Sigmoid colon (tissue), 7 donors: ENCODE measurements around the gene ANKS4B. TPM values are rescaled to one million over a fixed set of nuclear protein-coding genes. Genes with fewer than 3 reads are reported as not detected.

ENCODE experiments used
- DNase-seq: peaks from one replicate; pipeline ENCODE4 v3.0.0-alpha.2; 2019
- H3K27ac ChIP-seq, 4 donors: fragments of 200-600 bp; sonication (generic); one replicate each; pipeline ENCODE4 v1.5.1; 2016 to 2019; ENCODE audit warnings: mild to moderate bottlenecking in 1 of 4
- H3K27me3 ChIP-seq, 3 donors: fragments of 200-600 bp; sonication (generic); one replicate each; pipeline ENCODE4 v1.5.1; 2019; ENCODE audit warnings: mild to moderate bottlenecking in 1 of 3
- H3K36me3 ChIP-seq, 4 donors: fragments of 200-600 bp; sonication (generic); one replicate each; pipeline ENCODE4 v1.5.1; 2016 to 2019
- H3K4me1 ChIP-seq, 4 donors: fragments of 200-600 bp; sonication (generic); one replicate each; pipeline ENCODE4 v1.5.1; 2017 to 2019
- H3K4me3 ChIP-seq, 4 donors: fragments of 200-600 bp; sonication (generic); one replicate each; pipeline ENCODE4 v1.5.1; 2017 to 2019; ENCODE audit warnings: mild to moderate bottlenecking in 2 of 4, moderate library complexity in 1 of 4
- H3K9me3 ChIP-seq, 4 donors: fragments of 200-600 bp in 3 of 4; sonication (generic) in 3 of 4; one replicate each; pipeline versions ENCODE4 v1.5.1 to v1.6.1; 2013 to 2019
- EP300 ChIP-seq, 4 donors: sonication (generic); formaldehyde crosslinking; IDR thresholded peaks; one replicate each; pipeline ENCODE4 v1.6.1; 2017; ENCODE audit warnings: antibody characterized with exemption in 4 of 4
- POLR2A ChIP-seq, 2 donors: fragments of 450-650 bp; IDR thresholded peaks; one replicate each; pipeline ENCODE4 v1.6.1; 2016; ENCODE audit warnings: antibody characterized with exemption in 2 of 2, mild to moderate bottlenecking in 2 of 2, moderate library complexity in 2 of 2
- POLR2AphosphoS5 ChIP-seq, 4 donors: sonication (generic); formaldehyde crosslinking; IDR thresholded peaks; one replicate each; pipeline ENCODE4 v1.6.1; 2017; ENCODE audit warnings: antibody characterized with exemption in 4 of 4
- WGBS, 2 donors: extraction: QIAGEN DNeasy Blood & Tissue Kit; methylation state at CpG; one replicate each; pipeline ENCODE4 v1.1.7; 2013; 5-methylcytosine and 5-hydroxymethylcytosine counted together
- intact Hi-C: fragments of 100-400 bp; cut with DNase I; formaldehyde crosslinking; loops from one replicate; pipeline ENCODE4 v1.15.1; 2023
- polyA plus RNA-seq, 3 donors: library from polyadenylated mRNA; stranded (reverse); fragments of 200-250 nt; gene quantifications; one replicate each; pipeline ENCODE4 v1.2.3, GENCODE V29; 2013
- total RNA-seq, 4 donors: library from RNA; depleted of rRNA; stranded (reverse); fragments of >200 nt; gene quantifications; one replicate each; pipeline ENCODE4 v1.1.0, GENCODE V29; 2016
- TF ChIP-seq, protein P1 (sequence below), 4 experiments: fragments of 450-650 bp in 3 of 4; fragments of 200-600 bp in 1 of 4; IDR thresholded peaks; one replicate each; pipeline ENCODE4 v1.5.1; 2016 to 2019; ENCODE audit warnings: antibody characterized with exemption in 4 of 4, mild to moderate bottlenecking in 3 of 4, moderate library complexity in 2 of 4
- donor health status: healthy with polysubstance abuse.
- donor health status: Bipolar disorder and iron deficiency.
- donor health status: healthy.

The ANKS4B gene, protein sequence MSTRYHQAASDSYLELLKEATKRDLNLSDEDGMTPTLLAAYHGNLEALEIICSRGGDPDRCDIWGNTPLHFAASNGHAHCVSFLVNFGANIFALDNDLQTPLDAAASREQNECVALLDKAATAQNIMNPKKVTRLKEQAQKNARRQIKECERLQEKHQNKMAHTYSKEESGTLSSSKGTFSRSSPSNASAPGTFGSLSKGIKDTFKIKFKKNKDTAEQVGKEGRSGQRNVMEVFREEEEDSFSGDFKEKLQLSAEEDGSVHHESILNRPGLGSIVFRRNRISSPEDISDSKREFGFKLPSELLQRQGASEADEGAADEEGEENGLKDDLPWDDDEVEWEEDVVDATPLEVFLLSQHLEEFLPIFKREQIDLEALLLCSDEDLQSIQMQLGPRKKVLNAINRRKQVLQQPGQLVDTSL
- under 1 TPM in 1 of 4 donors, not detected in 3; 0.28 TPM for total RNA-seq
- 10 to 100 TPM; 19.5 to 32.4 (median 22.8) TPM for polyA plus RNA-seq

DNA sequence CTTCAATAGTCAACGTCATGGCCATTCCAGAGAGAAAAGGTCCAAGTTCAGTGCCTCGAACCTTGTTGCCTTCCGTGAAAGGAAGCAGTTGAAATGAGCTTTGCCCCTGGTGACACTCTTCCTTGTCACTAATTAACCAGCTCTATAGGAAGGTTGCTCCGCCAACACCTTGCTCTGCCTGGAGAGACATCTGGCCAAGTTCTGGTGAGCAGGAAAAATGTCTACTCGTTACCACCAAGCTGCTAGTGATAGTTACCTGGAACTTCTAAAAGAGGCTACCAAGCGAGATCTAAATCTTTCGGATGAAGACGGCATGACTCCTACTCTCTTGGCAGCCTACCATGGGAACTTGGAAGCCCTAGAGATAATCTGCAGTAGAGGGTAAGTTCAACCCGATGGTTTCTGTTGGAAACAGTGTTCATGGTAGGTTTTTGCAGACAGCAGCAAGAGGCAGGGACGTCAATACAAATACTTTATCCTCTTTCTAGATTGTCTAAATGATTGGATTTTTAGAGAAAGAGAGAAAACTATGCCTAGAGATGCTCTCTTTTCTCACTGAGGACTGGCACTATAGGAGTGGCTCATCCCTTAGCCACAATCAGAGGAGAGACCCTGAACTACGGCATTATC is at the start of gene ANKS4B:
ANKS4B (plus strand) TSS at position 179 of the 630 bp plus-strand sequence; CDS start at position 218, 39 bp downstream.
- DNase-seq: no peak
- Histone ChIP-seq H3K4me3 (no peak within 1 kb of the TSS), H3K36me3 (no peaks in the 10 kb centered on the region), H3K9me3 (no peaks in the 10 kb centered on the region), H3K27ac (no peak within 1 kb of the TSS), H3K4me1 (no peaks in the 10 kb centered on the region), H3K27me3 (no peaks in the 10 kb centered on the region)
- intact Hi-C loops: no loop called here
- 20 to 74% methylated on average over 11 of the region's 11 CpGs for WGBS, 2 donors
- no peak for TF ChIP-seq EP300 (IDR thresholded peaks at IDR 0.05)
- peak in 1 of 2 donors; percentile 20 for TF ChIP-seq POLR2A (IDR thresholded peaks at IDR 0.05)
- TF ChIP-seq, protein P1, sequence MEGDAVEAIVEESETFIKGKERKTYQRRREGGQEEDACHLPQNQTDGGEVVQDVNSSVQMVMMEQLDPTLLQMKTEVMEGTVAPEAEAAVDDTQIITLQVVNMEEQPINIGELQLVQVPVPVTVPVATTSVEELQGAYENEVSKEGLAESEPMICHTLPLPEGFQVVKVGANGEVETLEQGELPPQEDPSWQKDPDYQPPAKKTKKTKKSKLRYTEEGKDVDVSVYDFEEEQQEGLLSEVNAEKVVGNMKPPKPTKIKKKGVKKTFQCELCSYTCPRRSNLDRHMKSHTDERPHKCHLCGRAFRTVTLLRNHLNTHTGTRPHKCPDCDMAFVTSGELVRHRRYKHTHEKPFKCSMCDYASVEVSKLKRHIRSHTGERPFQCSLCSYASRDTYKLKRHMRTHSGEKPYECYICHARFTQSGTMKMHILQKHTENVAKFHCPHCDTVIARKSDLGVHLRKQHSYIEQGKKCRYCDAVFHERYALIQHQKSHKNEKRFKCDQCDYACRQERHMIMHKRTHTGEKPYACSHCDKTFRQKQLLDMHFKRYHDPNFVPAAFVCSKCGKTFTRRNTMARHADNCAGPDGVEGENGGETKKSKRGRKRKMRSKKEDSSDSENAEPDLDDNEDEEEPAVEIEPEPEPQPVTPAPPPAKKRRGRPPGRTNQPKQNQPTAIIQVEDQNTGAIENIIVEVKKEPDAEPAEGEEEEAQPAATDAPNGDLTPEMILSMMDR (IDR thresholded peaks at IDR 0.05): no peak
- peak in 1 of 4 donors; percentile 9 for TF ChIP-seq POLR2AphosphoS5 (IDR thresholded peaks at IDR 0.05)

DNA sequence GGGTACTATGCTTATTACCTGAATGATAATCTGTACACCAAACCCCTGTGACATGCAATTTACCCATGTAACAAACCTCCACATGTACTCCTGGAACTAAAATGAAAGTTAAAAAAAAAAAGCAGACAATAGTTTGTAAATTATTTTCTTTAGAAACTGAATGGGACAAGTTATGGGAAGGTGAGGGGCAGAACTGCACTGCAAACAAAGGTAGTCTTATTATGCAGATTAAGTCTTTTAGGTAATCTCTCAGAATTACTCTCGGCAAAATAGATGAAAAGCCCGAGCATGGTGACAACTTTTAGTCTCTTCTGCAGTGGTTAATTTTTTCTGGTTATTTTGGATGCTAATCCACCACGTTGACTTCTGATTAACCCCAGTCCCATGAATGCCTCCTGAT is 49.5 kb upstream of the ANKS4B start:
- 93 to 94% methylated on average over 3 of the region's 3 CpGs for WGBS, 2 donors
- H3K4me1 ChIP-seq: peaks cover 0 to 5% (median 4%) of the 10 kb centered on the region in 4 donors
- no peak for DNase-seq
- no peaks in the 10 kb centered on the region for H3K9me3 ChIP-seq
- H3K27me3 ChIP-seq: no peaks in the 10 kb centered on the region
- H3K27ac ChIP-seq: no peak overlapping the region
- TF ChIP-seq POLR2AphosphoS5 (IDR thresholded peaks at IDR 0.05) (no peak), POLR2A (IDR thresholded peaks at IDR 0.05) (no peak)
- H3K36me3 ChIP-seq: peaks cover 19 to 38% (median 29%) of the 10 kb centered on the region in 4 donors
- H3K4me3 ChIP-seq: no peak overlapping the region
- intact Hi-C loops: no loop called here

DNA sequence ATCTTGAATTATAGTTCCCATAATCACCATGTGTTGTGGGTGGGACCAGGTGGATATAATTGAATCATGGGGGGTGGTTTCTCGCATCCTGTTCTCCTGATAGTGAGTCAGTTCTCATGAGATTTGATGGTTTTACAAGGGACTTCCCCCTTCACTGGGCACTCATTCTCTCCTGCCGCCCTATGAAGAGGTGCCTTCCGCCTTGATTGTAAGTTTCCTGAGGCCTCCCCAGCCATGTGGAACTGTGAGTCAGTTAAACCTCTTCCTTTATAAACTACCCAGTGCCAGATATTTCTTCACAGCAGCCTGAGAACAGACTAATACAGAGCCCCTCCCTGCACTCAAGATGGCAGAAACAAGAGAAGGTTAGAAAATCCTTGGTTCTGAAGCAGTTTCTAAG is 48.7 kb upstream of the ANKS4B start:
- Histone ChIP-seq H3K27me3 (no peaks in the 10 kb centered on the region), H3K9me3 (no peaks in the 10 kb centered on the region), H3K36me3 (peaks cover 19 to 30% (median 22%) of the 10 kb centered on the region in 4 donors), H3K27ac (no peak overlapping the region), H3K4me1 (peaks cover 0 to 5% (median 4%) of the 10 kb centered on the region in 4 donors), H3K4me3 (no peak overlapping the region)
- intact Hi-C loops: loop anchor here (5.0 kb wide), 1 partner anchor 92 kb away; the partner anchor contains the start of gene CRYM
- TF ChIP-seq POLR2AphosphoS5 (IDR thresholded peaks at IDR 0.05) (no peak), EP300 (IDR thresholded peaks at IDR 0.05) (no peak), POLR2A (IDR thresholded peaks at IDR 0.05) (no peak)
- TF ChIP-seq, protein P1 (IDR thresholded peaks at IDR 0.05): no peak
- DNase-seq: no peak
- WGBS, 2 donors: 60 to 81% methylated on average over 3 of the region's 3 CpGs

DNA sequence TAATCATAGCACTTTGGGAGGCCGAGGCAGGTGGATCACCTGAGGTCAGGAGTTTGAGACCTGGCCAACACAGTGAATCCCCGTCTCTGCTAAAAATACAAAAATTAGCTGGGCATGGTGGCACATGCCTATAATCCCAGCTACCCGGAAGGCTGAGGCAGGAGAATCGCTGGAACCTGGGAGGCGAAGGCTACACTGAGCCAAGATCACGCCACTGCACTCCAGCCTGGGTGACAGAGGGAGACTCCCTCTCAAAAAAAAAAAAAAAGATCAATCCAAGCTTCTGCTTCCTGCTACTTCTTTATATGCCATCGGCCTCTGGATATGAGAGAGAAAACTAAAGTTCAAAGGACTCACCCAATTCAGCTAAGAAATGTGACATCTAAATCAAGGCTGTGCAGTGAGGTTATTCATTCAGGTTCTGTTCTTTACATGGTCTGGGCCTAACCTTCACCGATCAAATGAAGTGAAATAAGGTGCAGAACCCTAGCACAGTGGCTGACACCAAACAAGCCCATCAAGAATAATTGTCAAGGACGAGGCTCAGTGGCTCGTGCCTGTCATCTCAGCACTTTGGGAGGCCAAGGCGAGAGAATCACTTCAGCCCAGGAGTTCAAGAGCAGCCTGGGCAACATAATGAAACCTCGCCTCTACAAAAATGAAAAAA is 47.7 kb upstream of the ANKS4B start:
- no peak overlapping the region for H3K4me3 ChIP-seq
- intact Hi-C loops: loop anchor here (5.0 kb wide), 1 partner anchor 92 kb away; the partner anchor contains the start of gene CRYM
- no peak overlapping the region for H3K27ac ChIP-seq
- H3K9me3 ChIP-seq: no peaks in the 10 kb centered on the region
- no peaks in the 10 kb centered on the region for H3K27me3 ChIP-seq
- H3K36me3 ChIP-seq: peaks cover 13 to 20% (median 16%) of the 10 kb centered on the region in 4 donors
- no peak for DNase-seq
- H3K4me1 ChIP-seq: peaks cover 0 to 5% (median 4%) of the 10 kb centered on the region in 4 donors
- TF ChIP-seq POLR2A (IDR thresholded peaks at IDR 0.05) (no peak), POLR2AphosphoS5 (IDR thresholded peaks at IDR 0.05) (no peak), EP300 (IDR thresholded peaks at IDR 0.05) (no peak)
- TF ChIP-seq, protein P1 (IDR thresholded peaks at IDR 0.05): no peak
- 50 to 84% methylated on average over 12 of the region's 12 CpGs for WGBS, 2 donors
